Amniotic epithelial cell (primary cell): Measurements from ENCODE around the gene RAB40AL.
"Not testable (repeated sequence)": the region's sequence is repeated elsewhere in the genome, so short reads cannot be mapped to it uniquely, and the experiment has no call there.

ENCODE experiments used
- DNase-seq: peaks from one replicate; pipeline ENCODE4 v3.0.0-alpha.2; 2010; ENCODE audit warnings: low read depth

The RAB40AL gene

GRCh38 chrX:102936972-102937371 lies at the start of gene RAB40AL:
TSS of gene RAB40AL (plus strand) at chrX:102937272. CDS start at chrX:102937319, 47 bp downstream.
- not testable (repeated sequence) for DNase-seq

GRCh38 chrX:102887687-102888086 lies 49.4 kb upstream of the RAB40AL start:
- DNase-seq = no peak

GRCh38 chrX:102892103-102892502 lies 45.0 kb upstream of the RAB40AL start:
- DNase-seq = no peak

GRCh38 chrX:102899940-102900916 lies 36.8 kb upstream of the RAB40AL start:
- DNase-seq = peak; percentile 71

GRCh38 chrX:102902355-102902754 lies 34.7 kb upstream of the RAB40AL start:
- no peak for DNase-seq

- DNase-seq = no peak
These were observed 5.9 kb upstream of the RAB40AL start for GRCh38 chrX:102930990-102931756.

GRCh38 chrX:102934624-102935023 lies 2.4 kb upstream of the RAB40AL start:
- peak; percentile 26 for DNase-seq

- DNase-seq = peak; percentile 26
These were observed 14.1 kb downstream of the RAB40AL start for GRCh38 chrX:102950908-102951866.

- DNase-seq = peak; percentile 15
These were observed 20.7 kb downstream of the RAB40AL start for GRCh38 chrX:102957751-102958150.

GRCh38 chrX:102958794-102959193 lies 21.7 kb downstream of the RAB40AL start:
- DNase-seq = no peak

GRCh38 chrX:102959471-102959870 lies 22.4 kb downstream of the RAB40AL start:
- DNase-seq = no peak

- no peak for DNase-seq
These were observed 26.9 kb downstream of the RAB40AL start for GRCh38 chrX:102963955-102964354.

- no peak for DNase-seq
These were observed 27.9 kb downstream of the RAB40AL start for GRCh38 chrX:102964940-102965339.

GRCh38 chrX:102966701-102967100 lies 29.6 kb downstream of the RAB40AL start:
- no peak for DNase-seq

- DNase-seq = no peak
These were observed 31.1 kb downstream of the RAB40AL start for GRCh38 chrX:102968216-102968615.

GRCh38 chrX:102971536-102971935 lies 34.5 kb downstream of the RAB40AL start:
- DNase-seq = not testable (repeated sequence)

GRCh38 chrX:102975016-102975415 lies 37.9 kb downstream of the RAB40AL start:
- no peak for DNase-seq

- no peak for DNase-seq
These were observed 39.2 kb downstream of the RAB40AL start for GRCh38 chrX:102976286-102976685.

- no peak for DNase-seq
These were observed 39.9 kb downstream of the RAB40AL start for GRCh38 chrX:102976793-102977495.

- no peak for DNase-seq
These were observed 41.5 kb downstream of the RAB40AL start for GRCh38 chrX:102978594-102978993.

- DNase-seq = no peak
These were observed 42.5 kb downstream of the RAB40AL start for GRCh38 chrX:102979536-102979935.
